GM12878 (cell line): ENCODE measurements around the gene PROSER2. TPM values are rescaled to one million over a fixed set of nuclear protein-coding genes. Genes with fewer than 3 reads are reported as not detected.

Source experiments
- ATAC-seq: fragments of 200-7000 bp; cut with Tn5 transposase; 3 replicates; pipeline ENCODE4 v1.9.1; 2020; ENCODE audit warnings: mild to moderate bottlenecking, moderate library complexity
- BruUV-seq: library from RNA; stranded (reverse); fragments of 400-500 nt; replicated peaks from 2 replicates; lab custom pipeline; 2021; lab: Mats Ljungman, UMichigan
- CTCF ChIA-PET: fragments of 300-600 bp; sonication (Branson Sonifier 250); formaldehyde crosslinking; extraction: SDS; loops from one replicate; lab custom pipeline; 2021; ENCODE audit warnings: inconsistent platforms; lab: Yijun Ruan, JAX
- POLR2A ChIA-PET: fragments of 350-600 bp; formaldehyde crosslinking; extraction: SDS; loops from one replicate; lab custom pipeline; 2021; ENCODE audit warnings: inconsistent platforms; lab: Charles Lee
- RAD21 ChIA-PET: fragments of 300-600 bp; sonication (Branson Sonifier 250); formaldehyde crosslinking; loops from one replicate; lab custom pipeline; 2023; ENCODE audit warnings: antibody characterized with exemption; ENCODE audit not compliant: unreplicated experiment; lab: Charles Lee
- SMC1A ChIA-PET: fragments of 300-600 bp; sonication (Branson Sonifier 250); formaldehyde crosslinking; loops from one replicate; lab custom pipeline; 2023; ENCODE audit not compliant: unreplicated experiment, uncharacterized antibody; lab: Charles Lee
- DNase-seq: peaks from one replicate; pipeline ENCODE4 v3.0.0-alpha.2; 2011; ENCODE audit warnings: low read depth, low spot score
- FAIRE-seq: peaks from 3 replicates; lab custom pipeline; 2011; peaks lifted over from hg19 to GRCh38; lab: Jason Lieb, UNC
- H2AFZ ChIP-seq: 2 replicates; pipeline ENCODE4 v1.6.0; 2011; ENCODE audit warnings: low read depth, low read length, control low read depth; ENCODE audit not compliant: control insufficient read depth
- H3K27ac ChIP-seq: 2 replicates; pipeline ENCODE4 v1.5.1; 2011; ENCODE audit warnings: control low read depth; ENCODE audit not compliant: control insufficient read depth, insufficient read depth
- H3K27me3 ChIP-seq, 2 experiments: replicated peaks in 1 of 2; 2 replicates each; pipeline versions ENCODE4 v1.6.0 to v1.6.1; 2011; ENCODE audit warnings: low read length in 1 of 2; ENCODE audit not compliant: control insufficient read depth in 2 of 2, insufficient read depth in 2 of 2
- H3K36me3 ChIP-seq, 2 experiments: 2 replicates each; pipeline ENCODE4 v1.5.1; 2011; ENCODE audit warnings: low read length in 1 of 2; ENCODE audit not compliant: control insufficient read depth in 2 of 2, insufficient read depth in 2 of 2
- H3K4me1 ChIP-seq: 2 replicates; pipeline ENCODE4 v1.6.1; 2011; ENCODE audit warnings: mild to moderate bottlenecking, low read length, moderate library complexity, mixed read lengths; ENCODE audit not compliant: control insufficient read depth, insufficient read depth
- H3K4me2 ChIP-seq: 2 replicates; pipeline ENCODE4 v1.6.0; 2011; ENCODE audit warnings: control low read depth; ENCODE audit not compliant: control insufficient read depth, insufficient read depth
- H3K4me3 ChIP-seq: fragments of 200-600 bp; sonication (generic); 2 replicates; pipeline ENCODE4 v1.5.1; 2016
- H3K79me2 ChIP-seq: 2 replicates; pipeline ENCODE4 v1.6.0; 2011; ENCODE audit warnings: low read length; ENCODE audit not compliant: control insufficient read depth, insufficient read depth
- H3K9ac ChIP-seq: 2 replicates; pipeline ENCODE4 v1.8.0; 2011; ENCODE audit warnings: low read length, control low read depth, mixed read lengths; ENCODE audit not compliant: control insufficient read depth, insufficient read depth
- H3K9me3 ChIP-seq: replicated peaks from 3 replicates; pipeline ENCODE4 v1.5.1; 2011; ENCODE audit warnings: mild to moderate bottlenecking, low read length; ENCODE audit not compliant: control insufficient read depth, insufficient read depth
- H4K20me1 ChIP-seq: 2 replicates; pipeline ENCODE4 v1.6.0; 2011; ENCODE audit not compliant: control insufficient read depth, insufficient read depth
- BHLHE40 ChIP-seq, 2 experiments: fragments of 450-650 bp in 1 of 2; IDR thresholded peaks; 2 replicates each; pipeline ENCODE4 v1.6.1; 2011 to 2017; ENCODE audit warnings: low read depth in 2 of 2, borderline replicate concordance in 1 of 2, improper control_type of control experiment in 1 of 2, low read length in 1 of 2, mild to moderate bottlenecking in 1 of 2
- BRCA1 ChIP-seq: IDR thresholded peaks from 2 replicates; pipeline ENCODE4 v1.6.1; 2011; ENCODE audit warnings: low read depth, low read length, improper control_type of control experiment
- CBX5 ChIP-seq: sonication (generic); IDR thresholded peaks from 2 replicates; pipeline ENCODE4 v1.6.1; 2016; ENCODE audit warnings: low read depth, moderate library complexity, mild to moderate bottlenecking, inconsistent platforms
- EP300 ChIP-seq, 2 experiments: fragments of 150-350 bp in 1 of 2; IDR thresholded peaks; 2 replicates each; pipeline ENCODE4 v1.6.1; 2011 to 2012; ENCODE audit warnings: low read depth in 2 of 2, low read length in 2 of 2, borderline replicate concordance in 1 of 2, improper control_type of control experiment in 1 of 2, inconsistent platforms in 1 of 2; ENCODE audit not compliant: control insufficient read depth in 1 of 2
- IRF3 ChIP-seq: fragments of 450-650 bp; IDR thresholded peaks from 2 replicates; pipeline ENCODE4 v1.6.1; 2014; ENCODE audit warnings: mild to moderate bottlenecking
- JUNB ChIP-seq: IDR thresholded peaks from 2 replicates; pipeline ENCODE4 v1.6.1; 2016; ENCODE audit warnings: antibody characterized with exemption, mild to moderate bottlenecking
- MTA3 ChIP-seq: IDR thresholded peaks from 2 replicates; pipeline ENCODE4 v1.6.1; 2012; ENCODE audit warnings: low read length, inconsistent platforms, borderline replicate concordance
- NR2F1 ChIP-seq: fragments of 450-650 bp; conservative IDR thresholded peaks from 2 replicates; pipeline ENCODE4 v1.6.1; 2017; ENCODE audit warnings: mild to moderate bottlenecking
- NRF1 ChIP-seq: conservative IDR thresholded peaks from 2 replicates; pipeline ENCODE4 v1.6.1; 2011; ENCODE audit warnings: mild to moderate bottlenecking, low read depth, low read length, improper control_type of control experiment
- PAX5 ChIP-seq: IDR thresholded peaks from 2 replicates; pipeline ENCODE4 v1.6.1; 2011; ENCODE audit warnings: low read depth, low read length, borderline replicate concordance
- POLR2AphosphoS2 ChIP-seq: IDR thresholded peaks from 2 replicates; pipeline ENCODE4 v1.6.1; 2011; ENCODE audit warnings: low read depth, mild to moderate bottlenecking, low read length, improper control_type of control experiment, moderate library complexity
- YBX1 ChIP-seq: fragments of 450-650 bp; IDR thresholded peaks from 2 replicates; pipeline ENCODE4 v1.6.1; 2016; ENCODE audit warnings: antibody characterized with exemption
- WGBS: methylation state at CpG from one replicate; pipeline ENCODE4 v1.1.6; 2016; ENCODE audit warnings: low lambda C conversion rate; ENCODE audit not compliant: insufficient replicate concordance, insufficient coverage; ENCODE audit errors: missing lambda C conversion rate; 5-methylcytosine and 5-hydroxymethylcytosine counted together
- in situ Hi-C: fragments of 300-500 bp; cut with MboI; formaldehyde crosslinking; loops from 9 replicates; pipeline ENCODE4 v1.14.3; 2018; ENCODE audit warnings: mixed read lengths
- intact Hi-C: fragments of 100-400 bp; cut with micrococcal nuclease; formaldehyde crosslinking; loops from one replicate; pipeline ENCODE4 v1.14.2; 2022; ENCODE audit not compliant: unreplicated experiment
- polyA plus RNA-seq, 11 experiments: library from polyadenylated mRNA; depleted of rRNA in 4 of 11; unstranded in 6 of 11; stranded (reverse) in 5 of 11; fragments of >200 nt; fragmentation: Nextera tagmentation in 4 of 11; fragmentation: Illumina TruSeq in 1 of 11; extraction: Ambion mirVana in 4 of 11; extraction: Trizol in 1 of 11; gene quantifications; 1 replicate in 1 of 11; 2 replicates in 10 of 11; pipeline versions ENCODE4 v1.2.1 to v1.2.3, GENCODE V29; 2011 to 2016; ENCODE audit warnings: inconsistent platforms in 2 of 11, missing spikeins in 2 of 11, low read depth in 1 of 11
- total RNA-seq, 4 experiments: library from RNA; depleted of rRNA in 3 of 4; stranded (reverse); fragments of >200 nt in 3 of 4; fragmentation: Illumina TruSeq in 1 of 4; extraction: Trizol in 1 of 4; gene quantifications; 2 replicates each; pipeline versions ENCODE4 v1.2.1 to v1.2.3, GENCODE V29; 2013 to 2021
- TF ChIP-seq, protein P1 (sequence below): fragments of 450-650 bp; IDR thresholded peaks from 2 replicates; pipeline ENCODE4 v1.6.1; 2017; ENCODE audit warnings: antibody characterized with exemption, mild to moderate bottlenecking, moderate library complexity
- TF ChIP-seq, protein P2 (sequence below): fragments of 450-650 bp; IDR thresholded peaks from 2 replicates; pipeline ENCODE4 v1.6.1; 2017; ENCODE audit warnings: low read depth, mild to moderate bottlenecking, moderate library complexity

Gene PROSER2
- total and polyA plus RNA-seq, 10 of the 15 experiments (the other 5 are each of a cell fraction or from before 2014, with no cell fraction given): 0.04 to 0.25 (median 0.07) TPM; not detected in 6

- TF ChIP-seq, protein P1, sequence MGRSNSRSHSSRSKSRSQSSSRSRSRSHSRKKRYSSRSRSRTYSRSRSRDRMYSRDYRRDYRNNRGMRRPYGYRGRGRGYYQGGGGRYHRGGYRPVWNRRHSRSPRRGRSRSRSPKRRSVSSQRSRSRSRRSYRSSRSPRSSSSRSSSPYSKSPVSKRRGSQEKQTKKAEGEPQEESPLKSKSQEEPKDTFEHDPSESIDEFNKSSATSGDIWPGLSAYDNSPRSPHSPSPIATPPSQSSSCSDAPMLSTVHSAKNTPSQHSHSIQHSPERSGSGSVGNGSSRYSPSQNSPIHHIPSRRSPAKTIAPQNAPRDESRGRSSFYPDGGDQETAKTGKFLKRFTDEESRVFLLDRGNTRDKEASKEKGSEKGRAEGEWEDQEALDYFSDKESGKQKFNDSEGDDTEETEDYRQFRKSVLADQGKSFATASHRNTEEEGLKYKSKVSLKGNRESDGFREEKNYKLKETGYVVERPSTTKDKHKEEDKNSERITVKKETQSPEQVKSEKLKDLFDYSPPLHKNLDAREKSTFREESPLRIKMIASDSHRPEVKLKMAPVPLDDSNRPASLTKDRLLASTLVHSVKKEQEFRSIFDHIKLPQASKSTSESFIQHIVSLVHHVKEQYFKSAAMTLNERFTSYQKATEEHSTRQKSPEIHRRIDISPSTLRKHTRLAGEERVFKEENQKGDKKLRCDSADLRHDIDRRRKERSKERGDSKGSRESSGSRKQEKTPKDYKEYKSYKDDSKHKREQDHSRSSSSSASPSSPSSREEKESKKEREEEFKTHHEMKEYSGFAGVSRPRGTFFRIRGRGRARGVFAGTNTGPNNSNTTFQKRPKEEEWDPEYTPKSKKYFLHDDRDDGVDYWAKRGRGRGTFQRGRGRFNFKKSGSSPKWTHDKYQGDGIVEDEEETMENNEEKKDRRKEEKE: no peak
- TF ChIP-seq YBX1: no peak
- TF ChIP-seq, all 136 proteins: peak for 0
Measured at GRCh38 chr10:11891776-11892486, 68.8 kb downstream of the PROSER2 start (continued).

DNA sequence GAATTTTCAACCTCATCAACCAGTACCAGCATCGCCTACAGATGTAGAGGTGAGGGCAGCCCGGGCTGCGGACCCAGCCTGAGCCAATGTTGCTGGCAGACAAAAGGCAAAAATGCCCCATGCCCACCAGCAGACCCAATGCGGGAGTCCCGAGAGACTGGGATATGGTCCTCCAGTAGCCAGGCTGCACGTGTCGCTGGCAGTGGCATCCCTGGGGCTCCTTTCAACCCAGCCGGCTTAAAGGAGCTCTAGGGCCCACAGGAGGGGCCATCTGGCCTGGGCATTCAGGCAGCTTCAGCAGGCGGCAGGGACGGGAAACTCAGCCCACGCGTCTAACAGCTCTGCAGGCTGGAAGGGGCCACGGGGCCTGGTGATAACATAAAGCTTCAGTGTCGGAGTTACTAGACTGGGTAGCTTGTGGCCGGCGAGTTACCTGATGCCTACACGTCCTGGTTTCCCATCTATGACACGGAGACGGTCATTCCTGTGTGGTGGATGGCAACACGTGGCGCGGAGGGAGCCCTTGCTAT, 70.7 kb downstream of the PROSER2 start:
- Histone ChIP-seq H3K27ac (no peak overlapping the region), H3K4me1 (no peaks in the 10 kb centered on the region), H3K27me3 (no peaks in the 10 kb centered on the region), H3K9ac (no peak overlapping the region), H3K4me2 (no peak overlapping the region), H4K20me1 (no peaks in the 10 kb centered on the region), H3K4me3 (no peak overlapping the region), H3K79me2 (no peaks in the 10 kb centered on the region), H3K36me3 (no peaks in the 10 kb centered on the region), H2AFZ (no peak overlapping the region), H3K9me3 (no peaks in the 10 kb centered on the region)
- ATAC-seq (no peak), DNase-seq (no peak), FAIRE-seq (no peak)
- ChIA-PET SMC1A (no interaction called here), POLR2A (interaction anchor here (0.6 kb wide), 1 partner anchor 38 kb away, joined by 3 read pairs; no protein-coding TSS in a partner anchor), CTCF (interaction anchor here (0.9 kb wide), 1 partner anchor 24 kb away, joined by 4 read pairs; no protein-coding TSS in a partner anchor), RAD21 (no interaction called here)
- intact Hi-C loops (no loop called here), in situ Hi-C loops (no loop called here)
- whole genome bisulfite sequencing: 66% methylated on average over 22 of the region's 22 CpGs
- BruUV-seq: no TSS peak
- TF ChIP-seq JUNB: no peak
- TF ChIP-seq POLR2AphosphoS2: no peak
- TF ChIP-seq NRF1: no peak
- TF ChIP-seq, protein P2, sequence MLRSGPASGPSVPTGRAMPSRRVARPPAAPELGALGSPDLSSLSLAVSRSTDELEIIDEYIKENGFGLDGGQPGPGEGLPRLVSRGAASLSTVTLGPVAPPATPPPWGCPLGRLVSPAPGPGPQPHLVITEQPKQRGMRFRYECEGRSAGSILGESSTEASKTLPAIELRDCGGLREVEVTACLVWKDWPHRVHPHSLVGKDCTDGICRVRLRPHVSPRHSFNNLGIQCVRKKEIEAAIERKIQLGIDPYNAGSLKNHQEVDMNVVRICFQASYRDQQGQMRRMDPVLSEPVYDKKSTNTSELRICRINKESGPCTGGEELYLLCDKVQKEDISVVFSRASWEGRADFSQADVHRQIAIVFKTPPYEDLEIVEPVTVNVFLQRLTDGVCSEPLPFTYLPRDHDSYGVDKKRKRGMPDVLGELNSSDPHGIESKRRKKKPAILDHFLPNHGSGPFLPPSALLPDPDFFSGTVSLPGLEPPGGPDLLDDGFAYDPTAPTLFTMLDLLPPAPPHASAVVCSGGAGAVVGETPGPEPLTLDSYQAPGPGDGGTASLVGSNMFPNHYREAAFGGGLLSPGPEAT: no peak
- no peak for TF ChIP-seq BHLHE40 (IDR thresholded peaks at IDR 0.05; ENCODE audit: borderline replicate concordance in 1 of 2, low read depth in 2 of 2, low read length in 1 of 2)
- TF ChIP-seq MTA3: no peak
- TF ChIP-seq NR2F1: no peak
- TF ChIP-seq PAX5: no peak
- TF ChIP-seq IRF3: no peak
- no peak for TF ChIP-seq BRCA1
- TF ChIP-seq CBX5: no peak
- no peak for TF ChIP-seq EP300 (IDR thresholded peaks at IDR 0.05; ENCODE audit: borderline replicate concordance in 1 of 2, control insufficient read depth in 1 of 2, low read depth in 2 of 2, low read length in 2 of 2)
